ENCODE results near the gene ACYP2.
"Not testable (repeated sequence)": the region's sequence is repeated elsewhere in the genome, so short reads cannot be mapped to it uniquely, and the experiment has no call there.

Gene ACYP2

DNA sequence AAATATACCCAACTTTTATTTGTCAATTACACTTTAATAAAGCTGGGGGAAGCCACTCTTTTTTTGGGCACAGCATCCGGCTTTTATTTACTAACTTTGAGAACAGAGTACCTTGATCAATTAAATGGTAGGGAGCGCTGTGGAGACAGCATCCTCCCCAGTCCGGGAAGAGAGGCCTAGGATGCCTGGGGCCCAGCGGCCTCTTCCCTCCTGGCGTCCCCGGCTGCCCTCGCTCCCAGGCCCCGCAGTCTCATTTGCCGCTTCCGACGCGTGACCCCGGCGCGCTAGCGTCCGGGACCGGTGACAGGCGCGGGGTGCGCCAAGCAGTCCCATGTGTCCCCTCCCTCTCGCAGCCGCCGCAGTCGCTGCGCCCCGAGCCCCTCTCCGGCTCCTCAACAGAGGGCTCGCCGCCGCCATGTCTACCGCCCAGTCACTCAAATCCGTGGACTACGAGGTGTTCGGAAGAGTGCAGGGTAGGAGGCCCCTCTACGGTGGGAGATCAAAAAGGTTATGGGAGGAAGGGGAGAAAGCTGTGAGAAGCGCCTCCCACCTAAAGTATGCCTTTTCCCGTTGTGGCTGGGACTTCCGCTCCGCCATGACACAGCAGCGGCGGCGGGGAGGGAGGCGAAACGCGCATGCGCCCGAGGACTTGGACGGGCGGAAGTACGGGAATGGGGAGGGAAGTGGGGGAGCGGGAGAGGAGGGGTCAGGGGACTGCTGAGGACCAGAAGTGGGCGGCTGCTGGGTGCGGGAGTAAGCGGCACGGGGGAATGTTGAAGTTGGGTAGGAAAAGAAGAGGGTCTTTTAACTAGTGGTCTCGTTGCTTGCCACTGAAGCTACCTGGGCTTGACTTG, at the start of gene ACYP2:
Gene ACYP2, plus strand, starts transcription at position 332 of the 854 bp plus-strand sequence.
- peak; percentile 94 for DNase-seq (ENCODE audit: low spot score)

- DNase-seq (ENCODE audit: low spot score) = no peak
Measured at GRCh38 chr2:54065891-54066290, 49.5 kb upstream of the ACYP2 start.

DNA sequence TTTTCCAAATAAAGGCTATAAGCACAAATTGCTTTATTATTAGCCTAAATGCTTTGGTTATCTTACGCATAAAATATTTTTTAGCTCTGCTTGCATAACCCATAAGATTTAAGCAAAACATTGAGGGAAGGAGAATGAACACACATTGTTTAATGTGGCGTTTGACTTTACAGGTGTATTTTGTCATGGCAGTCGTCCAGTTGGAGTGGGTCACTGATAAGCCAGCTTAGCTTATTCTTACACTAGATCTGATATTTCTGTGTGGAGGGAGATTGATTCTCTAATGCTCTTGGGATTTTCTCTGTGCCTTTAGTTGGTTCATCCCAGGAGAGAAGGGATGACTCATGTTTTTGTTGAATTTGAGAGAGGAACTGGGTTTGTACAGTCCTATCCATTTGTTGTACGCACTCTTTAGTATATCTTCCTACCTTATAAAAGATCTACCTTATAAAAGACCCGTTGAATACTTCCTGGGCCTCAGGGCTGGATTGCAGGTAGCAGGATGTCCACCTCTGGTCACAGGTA, 47.5 kb upstream of the ACYP2 start:
- no peak for DNase-seq (ENCODE audit: low spot score)

DNA sequence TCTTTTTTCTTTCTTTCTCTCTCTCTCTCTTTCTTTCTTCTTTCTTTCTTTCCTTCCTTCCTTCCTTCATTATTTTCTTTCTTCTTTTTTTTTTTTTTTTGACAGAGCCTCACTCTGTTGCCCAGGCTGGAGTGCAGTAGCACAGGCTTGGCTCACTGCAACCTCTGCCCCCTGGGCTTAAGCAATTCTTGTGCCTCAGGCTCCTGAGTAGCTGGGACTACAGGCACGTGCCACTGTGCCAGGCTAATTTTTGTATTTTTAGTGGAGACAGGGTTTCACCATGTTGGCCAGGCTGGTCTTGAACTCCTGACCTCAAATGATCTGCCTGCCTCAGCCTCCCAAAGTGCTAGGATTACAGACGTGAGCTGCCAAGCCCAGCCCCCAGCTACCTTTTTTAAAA, 42.9 kb upstream of the ACYP2 start:
- not testable (repeated sequence) for DNase-seq (ENCODE audit: low spot score)

- DNase-seq (ENCODE audit: low spot score) = no peak
Measured at GRCh38 chr2:54073796-54074195, 41.6 kb upstream of the ACYP2 start.

- DNase-seq (ENCODE audit: low spot score) = no peak
Measured at GRCh38 chr2:54074606-54075341, 40.6 kb upstream of the ACYP2 start.

- peak; percentile 76 for DNase-seq (ENCODE audit: low spot score)
Measured at GRCh38 chr2:54076586-54076985, 38.8 kb upstream of the ACYP2 start.

GRCh38 chr2:54077088-54077900, 38.1 kb upstream of the ACYP2 start:
- peak; percentile 81 for DNase-seq (ENCODE audit: low spot score)

DNA sequence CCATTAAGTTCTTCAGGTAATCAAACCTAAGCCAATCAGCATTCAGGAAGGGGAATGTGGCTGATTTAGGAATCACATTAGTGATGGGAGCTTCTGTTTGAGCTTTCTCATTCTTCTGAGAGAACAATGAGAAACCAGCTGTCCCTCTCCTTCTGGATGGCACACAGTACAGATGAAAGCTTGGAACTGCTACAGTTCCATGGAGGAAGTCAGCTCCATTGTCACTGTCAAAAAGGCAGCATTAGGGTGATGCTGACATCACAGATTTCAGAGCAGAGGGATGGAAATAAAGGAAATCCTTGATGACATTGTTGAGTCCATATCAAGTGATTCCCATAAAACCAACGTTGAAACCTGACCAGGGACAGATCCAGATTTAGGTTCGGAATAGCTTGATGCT, 36.1 kb upstream of the ACYP2 start:
- no peak for DNase-seq (ENCODE audit: low spot score)

- DNase-seq (ENCODE audit: low spot score) = peak; percentile 67
Measured at GRCh38 chr2:54081574-54081973, 33.8 kb upstream of the ACYP2 start.

GRCh38 chr2:54083021-54083420, 32.4 kb upstream of the ACYP2 start:
- DNase-seq (ENCODE audit: low spot score) = no peak

DNA sequence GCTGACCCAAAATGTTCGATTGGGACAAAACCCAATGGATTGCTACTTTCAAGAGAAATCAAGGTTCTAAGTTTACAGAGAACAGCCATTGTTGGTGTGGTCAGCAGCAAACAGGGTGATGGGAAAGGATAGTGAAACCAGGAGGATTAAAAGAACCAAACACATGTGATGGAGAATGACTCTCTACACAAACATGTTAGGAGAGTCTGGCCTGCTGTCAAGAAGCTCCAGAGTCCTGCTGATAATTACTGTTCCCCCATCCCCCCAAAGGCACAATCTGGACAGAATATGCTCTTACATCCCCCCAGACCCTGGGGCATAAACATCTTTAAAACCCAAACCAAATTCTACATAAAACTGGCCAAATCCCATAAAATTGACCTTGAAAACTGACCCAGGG, 32.0 kb upstream of the ACYP2 start:
- DNase-seq (ENCODE audit: low spot score) = no peak

DNA sequence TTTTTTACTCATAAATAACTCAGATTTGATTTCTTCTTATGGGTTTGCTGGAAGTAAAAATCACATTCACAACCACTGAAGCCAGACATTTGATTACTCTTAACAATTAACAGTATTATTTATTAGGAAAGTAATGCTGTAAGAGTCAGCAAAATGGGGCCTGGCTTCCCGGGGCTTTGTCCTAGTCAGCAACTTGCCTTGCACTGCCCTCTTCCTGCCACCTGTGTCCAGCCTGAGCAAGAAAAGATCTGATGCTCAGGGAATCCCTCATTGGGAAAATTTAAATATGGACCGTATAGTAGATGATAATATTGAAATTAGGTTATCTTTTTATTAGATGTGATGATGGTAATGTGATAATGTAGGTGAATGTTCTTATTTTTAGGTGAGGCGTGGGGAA, 30.8 kb upstream of the ACYP2 start:
- DNase-seq (ENCODE audit: low spot score) = peak; percentile 33

GRCh38 chr2:54085069-54085468, 30.3 kb upstream of the ACYP2 start:
- no peak for DNase-seq (ENCODE audit: low spot score)

DNA sequence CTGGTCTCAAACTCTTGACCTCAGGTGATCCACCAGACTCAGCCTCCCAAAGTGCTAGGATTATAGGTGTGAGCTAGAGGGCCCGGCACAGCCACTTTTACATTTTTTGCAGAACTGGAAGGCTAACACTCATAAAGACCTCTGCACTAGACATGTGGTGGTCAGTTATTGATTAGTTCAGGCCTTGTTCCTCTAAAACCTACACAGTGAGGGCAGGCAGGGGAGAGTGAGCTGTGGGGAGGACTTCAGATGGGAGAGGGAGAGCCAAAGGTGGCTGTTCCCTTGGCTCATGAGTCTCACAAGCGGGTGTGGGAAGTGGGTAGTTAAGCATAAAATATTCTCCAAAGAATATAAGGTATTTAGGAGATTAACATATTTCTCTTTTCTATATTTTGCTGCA, 29.3 kb upstream of the ACYP2 start:
- DNase-seq (ENCODE audit: low spot score) = no peak

- DNase-seq (ENCODE audit: low spot score) = no peak
Measured at GRCh38 chr2:54088191-54088634, 27.2 kb upstream of the ACYP2 start.

DNA sequence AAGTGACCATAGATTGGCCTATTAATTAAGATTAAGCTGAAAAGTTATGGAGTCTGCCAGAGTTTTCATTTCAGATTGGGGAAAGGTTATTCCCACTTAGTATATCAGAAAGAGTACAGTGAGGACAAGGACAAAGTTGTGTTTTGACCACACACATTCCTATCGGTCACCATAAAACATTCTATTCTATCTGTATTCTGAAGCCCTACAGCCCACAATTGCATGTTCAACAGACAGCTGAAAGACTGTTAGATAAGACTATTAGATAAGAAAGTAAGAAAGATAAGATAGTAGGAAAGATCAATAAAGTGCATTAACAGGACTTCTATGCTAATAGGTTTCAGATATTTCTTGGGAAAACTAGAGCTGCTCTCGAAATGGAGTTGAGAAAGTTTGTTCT, 26.7 kb upstream of the ACYP2 start:
- DNase-seq (ENCODE audit: low spot score) = no peak

GRCh38 chr2:54090521-54091117, 24.8 kb upstream of the ACYP2 start:
- no peak for DNase-seq (ENCODE audit: low spot score)

DNA sequence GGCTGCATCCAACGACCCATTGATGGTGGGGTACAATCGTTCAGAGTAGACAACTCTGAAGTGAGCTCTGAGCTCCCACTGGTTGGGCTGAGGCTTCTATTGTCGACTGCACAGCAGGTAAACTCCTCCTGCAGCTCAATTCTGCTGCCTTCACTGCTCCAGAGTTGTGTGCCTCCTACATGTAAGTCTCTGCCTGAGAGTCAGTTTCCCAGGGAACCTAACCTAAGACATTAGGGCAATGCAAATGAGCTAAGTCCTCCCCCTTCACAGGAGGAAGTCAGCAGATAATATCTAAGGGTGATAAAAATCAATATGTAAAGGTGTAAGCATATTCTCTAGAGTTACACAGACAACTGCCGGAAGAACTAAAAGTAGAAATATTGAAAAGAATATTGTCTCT, 22.5 kb upstream of the ACYP2 start:
- no peak for DNase-seq (ENCODE audit: low spot score)

DNA sequence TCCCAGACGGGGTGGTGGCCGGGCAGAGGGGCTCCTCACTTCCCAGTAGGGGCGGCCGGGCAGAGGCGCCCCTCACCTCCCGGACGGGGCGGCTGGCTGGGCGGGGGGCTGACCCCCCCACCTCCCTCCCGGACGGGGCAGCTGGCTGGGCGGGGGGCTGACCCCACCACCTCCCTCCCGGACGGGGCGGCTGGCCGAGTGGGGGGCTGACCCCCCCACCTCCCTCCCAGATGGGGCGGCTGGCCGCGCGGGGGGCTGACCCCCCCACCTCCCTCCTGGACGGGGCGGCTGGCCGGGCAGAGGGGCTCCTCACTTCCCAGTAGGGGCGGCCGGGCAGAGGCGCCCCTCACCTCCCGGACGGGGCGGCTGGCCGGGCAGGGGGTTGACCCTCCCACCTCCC, 20.0 kb upstream of the ACYP2 start:
- not testable (repeated sequence) for DNase-seq (ENCODE audit: low spot score)

DNA sequence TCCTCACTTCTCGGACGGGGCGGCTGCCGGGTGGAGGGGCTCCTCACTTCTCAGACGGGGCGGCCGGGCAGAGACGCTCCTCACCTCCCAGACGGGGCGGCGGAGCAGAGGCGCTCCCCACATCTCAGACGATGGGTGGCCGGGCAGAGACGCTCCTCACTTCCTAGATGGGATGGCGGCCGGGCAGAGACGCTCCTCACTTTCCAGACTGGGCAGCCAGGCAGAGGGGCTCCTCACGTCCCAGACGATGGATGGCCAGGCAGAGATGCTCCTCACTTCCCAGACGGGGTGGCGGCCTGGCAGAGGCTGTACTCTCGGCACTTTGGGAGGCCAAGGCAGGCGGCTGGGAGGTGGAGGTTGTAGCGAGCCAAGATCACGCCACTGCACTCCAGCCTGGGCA, 19.3 kb upstream of the ACYP2 start:
- not testable (repeated sequence) for DNase-seq (ENCODE audit: low spot score)

DNA sequence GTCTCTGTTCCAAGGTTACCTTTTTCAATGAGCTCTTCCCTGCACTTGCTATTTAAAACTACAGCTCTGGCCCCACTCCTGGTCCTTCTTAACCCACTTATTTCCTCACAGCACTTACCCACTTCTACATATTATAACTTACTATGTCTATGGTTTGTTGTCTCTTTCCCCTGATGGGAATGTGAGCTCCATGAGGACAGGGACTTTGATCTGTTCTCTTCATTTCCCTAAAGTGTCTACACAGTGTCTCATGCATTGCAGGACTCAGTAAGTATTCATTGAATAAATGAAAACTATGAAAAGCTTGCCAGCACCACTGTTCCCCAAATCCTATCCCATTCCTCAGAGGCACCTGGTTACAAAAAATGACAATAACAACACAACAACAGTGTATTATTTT, 18.3 kb upstream of the ACYP2 start:
- DNase-seq (ENCODE audit: low spot score) = no peak
